H1 (cell line): ENCODE data around the gene ENAH. TPM values are rescaled to one million over a fixed set of nuclear protein-coding genes. Genes with fewer than 3 reads are reported as not detected.

ENCODE experiments used
- CTCF ChIA-PET: fragments of 300-600 bp; sonication (Branson Sonifier 250); formaldehyde crosslinking; loops from one replicate; lab custom pipeline; 2021; ENCODE audit not compliant: partially characterized antibody; lab: Charles Lee
- POLR2A ChIA-PET: fragments of 300-600 bp; sonication (Branson Sonifier 250); formaldehyde crosslinking; loops from one replicate; lab custom pipeline; 2021; ENCODE audit warnings: inconsistent platforms; ENCODE audit not compliant: partially characterized antibody; lab: Charles Lee
- DNase-seq, 2 experiments: peaks; one replicate each; pipeline versions ENCODE4 v3.0.0 to v3.0.0-alpha.2; 2010 to 2022; ENCODE audit warnings: low spot score in 2 of 2, low read depth in 1 of 2, mixed read lengths in 1 of 2
- FAIRE-seq: peaks from 2 replicates; lab custom pipeline; 2011; peaks lifted over from hg19 to GRCh38; lab: Jason Lieb, UNC
- H2AFZ ChIP-seq: 2 replicates; pipeline ENCODE4 v1.8.1; 2012; ENCODE audit warnings: low read length, inconsistent platforms
- H2AK5ac ChIP-seq: 2 replicates; pipeline ENCODE4 v1.6.1; 2013; ENCODE audit warnings: low read depth, low read length
- H2BK120ac ChIP-seq: replicated peaks from 2 replicates; pipeline ENCODE3; 2013; ENCODE audit warnings: low read depth, low read length, inconsistent platforms
- H2BK12ac ChIP-seq: 2 replicates; pipeline ENCODE4 v1.6.1; 2013; ENCODE audit warnings: low read depth, low read length
- H2BK15ac ChIP-seq: 2 replicates; pipeline ENCODE4 v1.6.1; 2013; ENCODE audit warnings: low read length
- H2BK20ac ChIP-seq: 2 replicates; pipeline ENCODE4 v1.6.1; 2013; ENCODE audit warnings: low read length
- H2BK5ac ChIP-seq: 2 replicates; pipeline ENCODE4 v1.6.1; 2013; ENCODE audit warnings: low read depth, low read length
- H3K14ac ChIP-seq: 2 replicates; pipeline ENCODE4 v1.6.1; 2013; ENCODE audit warnings: inconsistent platforms; ENCODE audit not compliant: insufficient read length
- H3K18ac ChIP-seq: 2 replicates; pipeline ENCODE4 v1.6.1; 2013; ENCODE audit warnings: low read length; ENCODE audit errors: extremely low read depth
- H3K23ac ChIP-seq: 2 replicates; pipeline ENCODE4 v1.6.1; 2013; ENCODE audit warnings: inconsistent platforms; ENCODE audit not compliant: insufficient read length
- H3K23me2 ChIP-seq: 2 replicates; pipeline ENCODE4 v1.6.1; 2013; ENCODE audit warnings: low read depth, low read length
- H3K27ac ChIP-seq: 2 replicates; pipeline ENCODE4 v1.6.1; 2011; ENCODE audit warnings: low read depth, low read length, inconsistent platforms
- H3K27me3 ChIP-seq, 4 experiments: replicated peaks in 1 of 4; 1 replicate in 1 of 4; 2 replicates in 3 of 4; pipeline versions ENCODE4 v1.6.1 to v1.8.1; 2011 to 2013; ENCODE audit warnings: low read length in 3 of 4, mild to moderate bottlenecking in 3 of 4, inconsistent platforms in 2 of 4, mixed read lengths in 2 of 4, moderate library complexity in 1 of 4; ENCODE audit not compliant: control insufficient read depth in 3 of 4, insufficient read depth in 3 of 4; ENCODE audit errors: extremely low read depth in 1 of 4
- H3K36me3 ChIP-seq, 4 experiments: 2 replicates each; pipeline versions ENCODE4 v1.6.1 to v1.8.1; 2011 to 2013; ENCODE audit warnings: mild to moderate bottlenecking in 4 of 4, low read length in 3 of 4, moderate library complexity in 2 of 4, control low read depth in 1 of 4, inconsistent platforms in 1 of 4; ENCODE audit not compliant: insufficient read depth in 4 of 4, control insufficient read depth in 2 of 4
- H3K4ac ChIP-seq: replicated peaks from 2 replicates; pipeline ENCODE3; 2013; ENCODE audit warnings: low read length, low read depth, mixed read lengths, inconsistent platforms; ENCODE audit not compliant: insufficient read length
- H3K4me1 ChIP-seq, 4 experiments: replicated peaks in 1 of 4; 1 replicate in 1 of 4; 2 replicates in 3 of 4; pipeline versions ENCODE4 v1.6.1 to v1.8.1; 2011 to 2013; ENCODE audit warnings: low read length in 3 of 4, inconsistent platforms in 2 of 4, mixed read lengths in 1 of 4; ENCODE audit not compliant: insufficient read depth in 4 of 4, control insufficient read depth in 3 of 4
- H3K4me2 ChIP-seq, 2 experiments: 2 replicates each; pipeline versions ENCODE4 v1.6.1 to v1.8.1; 2011 to 2013; ENCODE audit warnings: low read depth in 2 of 2, low read length in 2 of 2, control low read depth in 1 of 2, inconsistent platforms in 1 of 2, mild to moderate bottlenecking in 1 of 2; ENCODE audit not compliant: insufficient read depth in 1 of 2
- H3K4me3 ChIP-seq, 4 experiments: fragments of 200-600, 300-600 bp in 1 of 4; sonication (generic), shearing (Covaris generic), sonication (Bioruptor Twin) in 1 of 4; 2 replicates each; pipeline versions ENCODE4 v1.5.1 to v1.8.1; 2011 to 2016; ENCODE audit warnings: low read length in 4 of 4, low read depth in 3 of 4, control low read depth in 2 of 4, inconsistent platforms in 2 of 4, mild to moderate bottlenecking in 2 of 4, mixed read lengths in 1 of 4, moderate library complexity in 1 of 4; ENCODE audit not compliant: insufficient read depth in 2 of 4; ENCODE audit errors: extremely low read depth in 1 of 4
- H3K56ac ChIP-seq: replicated peaks from 2 replicates; pipeline ENCODE3; 2013; ENCODE audit warnings: low read depth, mild to moderate bottlenecking, mixed read lengths, low read length, inconsistent platforms; ENCODE audit not compliant: insufficient read length
- H3K79me1 ChIP-seq: 2 replicates; pipeline ENCODE4 v1.6.1; 2013; ENCODE audit warnings: low read depth, low read length, control low read depth
- H3K79me2 ChIP-seq, 2 experiments: 2 replicates each; pipeline versions ENCODE4 v1.6.1 to v1.8.1; 2012 to 2013; ENCODE audit warnings: low read length in 2 of 2, mild to moderate bottlenecking in 2 of 2, inconsistent platforms in 1 of 2; ENCODE audit not compliant: insufficient read depth in 2 of 2, control insufficient read depth in 1 of 2
- H3K9ac ChIP-seq, 4 experiments: replicated peaks in 1 of 4; 1 replicate in 1 of 4; 2 replicates in 3 of 4; pipeline versions ENCODE4 v1.6.1 to v1.8.1; 2011 to 2013; ENCODE audit warnings: low read depth in 3 of 4, low read length in 3 of 4, control low read depth in 2 of 4, mild to moderate bottlenecking in 2 of 4, moderate library complexity in 2 of 4, inconsistent platforms in 1 of 4; ENCODE audit errors: extremely low read depth in 1 of 4
- H3K9me3 ChIP-seq, 2 experiments: 2 replicates each; pipeline versions ENCODE4 v1.6.1 to v1.8.1; 2012 to 2013; ENCODE audit warnings: mild to moderate bottlenecking in 2 of 2, moderate library complexity in 2 of 2, control low read depth in 1 of 2, inconsistent platforms in 1 of 2, low read depth in 1 of 2, low read length in 1 of 2, mixed read lengths in 1 of 2; ENCODE audit not compliant: insufficient read depth in 2 of 2
- H4K20me1 ChIP-seq, 2 experiments: replicated peaks in 1 of 2; 2 replicates each; pipeline versions ENCODE3 to v1.8.1; 2011 to 2013; ENCODE audit warnings: inconsistent platforms in 2 of 2, low read length in 2 of 2, mild to moderate bottlenecking in 1 of 2; ENCODE audit not compliant: insufficient read depth in 2 of 2, control insufficient read depth in 1 of 2
- H4K5ac ChIP-seq: 2 replicates; pipeline ENCODE4 v1.6.1; 2013; ENCODE audit warnings: low read length, low read depth, mixed read lengths, inconsistent platforms; ENCODE audit not compliant: insufficient read length
- H4K8ac ChIP-seq: 2 replicates; pipeline ENCODE4 v1.8.0; 2013; ENCODE audit warnings: mild to moderate bottlenecking, moderate library complexity, low read length, inconsistent platforms; ENCODE audit not compliant: insufficient read depth; ENCODE audit errors: extremely low read depth
- H4K91ac ChIP-seq: replicated peaks from 2 replicates; pipeline ENCODE3; 2013; ENCODE audit warnings: low read length, mixed read lengths, inconsistent platforms; ENCODE audit not compliant: insufficient read length
- CHD1 ChIP-seq: IDR thresholded peaks from 2 replicates; pipeline ENCODE4 v1.6.1; 2012; ENCODE audit warnings: low read depth, low read length, improper control_type of control experiment
- CHD2 ChIP-seq: IDR thresholded peaks from 2 replicates; pipeline ENCODE4 v1.6.1; 2012; ENCODE audit warnings: low read length, improper control_type of control experiment
- CTCF ChIP-seq, 3 experiments: IDR thresholded peaks; 1 replicate in 2 of 3; 2 replicates in 1 of 3; pipeline versions ENCODE4 v1.5.1 to v1.6.1; 2011; ENCODE audit warnings: low read length in 3 of 3, mild to moderate bottlenecking in 3 of 3, inconsistent platforms in 2 of 3, low read depth in 1 of 3, moderate library complexity in 1 of 3; ENCODE audit not compliant: insufficient read depth in 1 of 3; ENCODE audit errors: control extremely low read depth in 1 of 3
- JUN ChIP-seq: IDR thresholded peaks from 2 replicates; pipeline ENCODE4 v1.6.1; 2011; ENCODE audit warnings: low read depth, mild to moderate bottlenecking, improper control_type of control experiment, low read length
- POU5F1 ChIP-seq: IDR thresholded peaks from 2 replicates; pipeline ENCODE4 v1.6.1; 2011; ENCODE audit warnings: low read depth, mild to moderate bottlenecking, low read length, moderate library complexity
- RBBP5 ChIP-seq: IDR thresholded peaks from 2 replicates; pipeline ENCODE4 v1.7.1; 2012; ENCODE audit warnings: low read depth, mild to moderate bottlenecking, inconsistent platforms, low read length, moderate library complexity, borderline replicate concordance
- SP1 ChIP-seq: IDR thresholded peaks from 2 replicates; pipeline ENCODE4 v1.6.1; 2011; ENCODE audit warnings: low read depth, low read length
- SP2 ChIP-seq: IDR thresholded peaks from 2 replicates; pipeline ENCODE4 v1.6.1; 2012; ENCODE audit warnings: mild to moderate bottlenecking, low read length, inconsistent platforms
- TBP ChIP-seq: IDR thresholded peaks from 2 replicates; pipeline ENCODE4 v1.6.1; 2011; ENCODE audit warnings: low read depth, low read length, improper control_type of control experiment
- YY1 ChIP-seq: IDR thresholded peaks from 2 replicates; pipeline ENCODE4 v1.6.1; 2011; ENCODE audit warnings: low read depth, mild to moderate bottlenecking, low read length
- WGBS, 2 experiments: shearing (Covaris generic) in 1 of 2; methylation state at CpG; one replicate each; pipeline versions ENCODE4 v1.1.6 to v1.1.7; 2013 to 2015; ENCODE audit warnings: low lambda C conversion rate in 2 of 2, mixed read lengths in 2 of 2, inconsistent platforms in 1 of 2, low coverage in 1 of 2, missing lambda C conversion rate in 1 of 2; ENCODE audit not compliant: insufficient replicate concordance in 2 of 2, insufficient coverage in 1 of 2, insufficient read length in 1 of 2; ENCODE audit errors: extremely low coverage in 1 of 2, missing lambda C conversion rate in 1 of 2; 5-methylcytosine and 5-hydroxymethylcytosine counted together
- polyA plus RNA-seq, 7 experiments: library from polyadenylated mRNA; depleted of rRNA in 3 of 7; stranded (reverse) in 5 of 7; unstranded in 2 of 7; fragments of >200 nt in 5 of 7; fragments of 200-250 nt in 2 of 7; gene quantifications; 1 replicate in 5 of 7; 2 replicates in 1 of 7; 4 replicates in 1 of 7; pipeline versions ENCODE4 v1.2.1 to v1.2.3, GENCODE V29; 2011 to 2013; ENCODE audit warnings: missing spikeins in 2 of 7, mixed read lengths in 2 of 7
- total RNA-seq: library from RNA; stranded (reverse); fragmentation: NEBNext Ultra II Directional; extraction: Animal tissue kit (Norgen Biotek cat#: 25700); gene quantifications from 2 replicates; pipeline ENCODE4 v1.2.1, GENCODE V29; 2021

ENAH gene
- total and polyA plus RNA-seq, 2 of the 8 experiments (the other 6 are each of a cell fraction or from before 2014, with no cell fraction given), result 39.1 to 335 TPM

GRCh38 chr1:225668222-225668621, 15.3 kb upstream of the ENAH start:
- H3K79me2 ChIP-seq, result no peaks in the 10 kb centered on the region
- no peak overlapping the region for H3K27ac ChIP-seq
- no peak overlapping the region for H3K9ac ChIP-seq
- no peak overlapping the region for H3K4me3 ChIP-seq
- H3K4me2 ChIP-seq, result no peak overlapping the region
- no peaks in the 10 kb centered on the region for H4K20me1 ChIP-seq
- H2BK15ac ChIP-seq, result no peak overlapping the region
- no peaks in the 10 kb centered on the region; the same call in 1 of the 2 replicates for H3K23me2 ChIP-seq
- FAIRE-seq, result no peak
- no peak for DNase-seq
- TF ChIP-seq TBP (no peak), SP2 (no peak), JUN (no peak), CTCF (IDR thresholded peaks at IDR 0.05; ENCODE audit: control extremely low read depth in 1 of 3, insufficient read depth in 1 of 3, low read depth in 1 of 3, low read length in 3 of 3) (no peak), RBBP5 (no peak), YY1 (no peak), POU5F1 (no peak), CHD1 (no peak), CHD2 (no peak), SP1 (no peak)
- no peak overlapping the region for H3K23ac ChIP-seq
- no peak overlapping the region for H2BK20ac ChIP-seq
- WGBS, 2 experiments, result 96% methylated on average over 1 of the region's 1 CpG; no CpG with 5 or more reads in 1 of the 2 experiments
- no peak overlapping the region for H3K4ac ChIP-seq
- H3K56ac ChIP-seq, result no peak overlapping the region
- H3K9me3 ChIP-seq, result no peaks in the 10 kb centered on the region
- H3K4me1 ChIP-seq, result no peaks in the 10 kb centered on the region
- no peak overlapping the region for H2AFZ ChIP-seq
- H3K27me3 ChIP-seq, result no peaks in the 10 kb centered on the region
- H4K5ac ChIP-seq, result no peak overlapping the region
- H4K91ac ChIP-seq, result no peak overlapping the region
- no peak overlapping the region for H2AK5ac ChIP-seq
- H2BK120ac ChIP-seq, result no peak overlapping the region
- no peak overlapping the region for H3K18ac ChIP-seq
- POLR2A ChIA-PET, result no interaction called here
- H4K8ac ChIP-seq, result no peak overlapping the region
- CTCF ChIA-PET, result interaction anchor here (0.8 kb wide), 1 partner anchor 12 kb away, joined by 4 read pairs; no protein-coding TSS in a partner anchor
- H2BK5ac ChIP-seq, result no peak overlapping the region
- H3K36me3 ChIP-seq, result no peaks in the 10 kb centered on the region
- no peaks in the 10 kb centered on the region for H3K79me1 ChIP-seq
- no peak overlapping the region for H2BK12ac ChIP-seq
- no peak overlapping the region for H3K14ac ChIP-seq
